Measurements from ENCODE around the gene EDA2R. TPM values are rescaled to one million over a fixed set of nuclear protein-coding genes. Genes with fewer than 3 reads are reported as not detected.

Gene EDA2R
- total and polyA plus RNA-seq, 2 of the 4 experiments (the other 2 are of a cell fraction), result 14.7 to 23.8 TPM

- BruUV-seq (replicated peaks), result no TSS peak
- in situ Hi-C loops (cut with MboI; ENCODE audit: low sequenced_read_pairs) (no loop called here), dilution Hi-C loops (cut with HindIII; ENCODE audit: low sequenced_read_pairs, unreplicated experiment) (no loop called here), intact Hi-C loops (cut with micrococcal nuclease) (no loop called here)
- Histone ChIP-seq H2BK15ac (ENCODE audit: low read depth, low read length) (no peak overlapping the region), H3K18ac (ENCODE audit: low read depth, low read length) (no peak overlapping the region), H3K4me3 (ENCODE audit: insufficient read depth, low read depth, low read length) (no peak overlapping the region), H3K56ac (ENCODE audit: extremely low read depth, insufficient read depth, low read length) (no peak overlapping the region), H2BK120ac (ENCODE audit: low read depth, low read length) (no peak overlapping the region), H3K4ac (ENCODE audit: low read depth, low read length) (no peak overlapping the region), H2BK5ac (ENCODE audit: low read depth, low read length, poor library complexity, severe bottlenecking) (no peak overlapping the region), H2AK9ac (replicated peaks; ENCODE audit: low read depth, low read length, poor library complexity) (no peak overlapping the region), H3K9me3 (ENCODE audit: control insufficient read depth, insufficient read depth, low read length) (no peaks in the 10 kb centered on the region), H2AFZ (replicated peaks; ENCODE audit: low read length, poor library complexity) (no peak overlapping the region), H3K14ac (replicated peaks; ENCODE audit: low read depth, low read length) (no peak overlapping the region), H3K27me3 (ENCODE audit: control insufficient read depth, insufficient read depth, low read length) (no peaks in the 10 kb centered on the region; the same call in 1 of the 2 replicates), H3K27ac (ENCODE audit: insufficient read depth, low read length) (no peak overlapping the region), H2BK20ac (ENCODE audit: low read depth, low read length) (no peak overlapping the region), H3K9ac (ENCODE audit: low read depth, low read length) (no peak overlapping the region), H3K36me3 (ENCODE audit: control insufficient read depth, insufficient read depth, low read length) (peaks cover 16% of the 10 kb centered on the region), H4K8ac (ENCODE audit: low read depth in 2 of 2, low read length in 2 of 2) (no peak overlapping the region), H3K4me2 (ENCODE audit: low read depth, low read length) (no peak overlapping the region), H2AK5ac (ENCODE audit: low read depth, low read length) (no peak overlapping the region), H4K5ac (ENCODE audit: low read depth, low read length) (no peak overlapping the region), H3K9me1 (ENCODE audit: insufficient read depth, low read length) (no peaks in the 10 kb centered on the region), H3K23ac (ENCODE audit: low read depth, low read length) (no peak overlapping the region), H4K91ac (ENCODE audit: insufficient read depth, low read depth, low read length) (no peak overlapping the region), H4K20me1 (ENCODE audit: insufficient read depth, low read length) (no peaks in the 10 kb centered on the region), H3K79me1 (ENCODE audit: low read depth in 1 of 2, low read length in 2 of 2) (no peaks in the 10 kb centered on the region; a peak in 1 of 4 replicates), H3K4me1 (ENCODE audit: control insufficient read depth, insufficient read depth, low read length) (no peaks in the 10 kb centered on the region)
- TF ChIP-seq CTCF (conservative IDR thresholded peaks at IDR 0.05; ENCODE audit: low read depth, low read length), result no peak
- no peak for TF ChIP-seq CEBPB (IDR thresholded peaks at IDR 0.05; ENCODE audit: low read depth, low read length)
- TF ChIP-seq SMC3 (IDR thresholded peaks at IDR 0.05; ENCODE audit: low read depth, low read length), result no peak
- no peak for TF ChIP-seq RFX5 (IDR thresholded peaks at IDR 0.05; ENCODE audit: low read depth, low read length)
- TF ChIP-seq NFE2L2 (IDR thresholded peaks at IDR 0.05; ENCODE audit: low read depth, low read length), result no peak
- no peak for TF ChIP-seq MAFK (IDR thresholded peaks at IDR 0.05; ENCODE audit: low read depth, low read length)
- no peak for TF ChIP-seq USF2 (IDR thresholded peaks at IDR 0.05; ENCODE audit: low read depth, low read length)
- TF ChIP-seq ELK1 (IDR thresholded peaks at IDR 0.05; ENCODE audit: borderline replicate concordance, low read depth, low read length), result no peak
- no peak for TF ChIP-seq RCOR1 (IDR thresholded peaks at IDR 0.05; ENCODE audit: insufficient replicate concordance, low read length)
- TF ChIP-seq RAD21 (IDR thresholded peaks at IDR 0.05; ENCODE audit: low read length), result no peak
- TF ChIP-seq CHD1 (IDR thresholded peaks at IDR 0.05; ENCODE audit: low read depth, low read length), result no peak
- no peak for TF ChIP-seq MAZ (IDR thresholded peaks at IDR 0.05; ENCODE audit: borderline replicate concordance, low read depth, low read length)
- no peak for TF ChIP-seq BHLHE40 (IDR thresholded peaks at IDR 0.05; ENCODE audit: low read depth, low read length)
- no peak for TF ChIP-seq MXI1 (IDR thresholded peaks at IDR 0.05; ENCODE audit: borderline replicate concordance, low read depth, low read length)
- no peak for TF ChIP-seq FOS (IDR thresholded peaks at IDR 0.05; ENCODE audit: low read depth, low read length)
- no peak for TF ChIP-seq POLR2A (IDR thresholded peaks at IDR 0.05; ENCODE audit: low read depth, low read length)
- ChIA-PET POLR2A (ENCODE audit: unreplicated experiment) (no interaction called here), CTCF (no interaction called here)
- ATAC-seq (ENCODE audit: low read depth) (no peak), DNase-seq (no peak)
Measured at GRCh38 chrX:66601522-66601921, 37.4 kb downstream of the EDA2R start.
